BE2C (cell line): Measurements from ENCODE around the gene SYNM.
"Not testable (repeated sequence)": the region's sequence is repeated elsewhere in the genome, so short reads cannot be mapped to it uniquely, and the experiment has no call there.

Source experiments
- DNase-seq: peaks from one replicate; pipeline ENCODE4 v3.0.0-alpha.2; 2020
- H3K27me3 ChIP-seq: fragments of 250-450 bp; sonication (Bioruptor Pico); 2 replicates; pipeline ENCODE4 v1.5.1; 2020; ENCODE audit warnings: mild to moderate bottlenecking
- H3K36me3 ChIP-seq: fragments of 250-450 bp; sonication (Bioruptor Pico); 2 replicates; pipeline ENCODE4 v1.5.1; 2020; ENCODE audit warnings: mild to moderate bottlenecking
- H3K4me1 ChIP-seq: fragments of 250-450 bp; sonication (Bioruptor Pico); 2 replicates; pipeline ENCODE4 v1.5.1; 2020
- H3K4me3 ChIP-seq: 2 replicates; pipeline ENCODE4 v1.5.1; 2011; ENCODE audit warnings: low read depth, low read length
- H3K9me3 ChIP-seq: fragments of 250-450 bp; sonication (Bioruptor Pico); 2 replicates; pipeline ENCODE4 v1.5.1; 2020
- TF ChIP-seq, protein P1 (sequence below): IDR thresholded peaks from 2 replicates; pipeline ENCODE4 v1.5.1; 2012; ENCODE audit warnings: mild to moderate bottlenecking, low read depth, low read length

SYNM gene

DNA sequence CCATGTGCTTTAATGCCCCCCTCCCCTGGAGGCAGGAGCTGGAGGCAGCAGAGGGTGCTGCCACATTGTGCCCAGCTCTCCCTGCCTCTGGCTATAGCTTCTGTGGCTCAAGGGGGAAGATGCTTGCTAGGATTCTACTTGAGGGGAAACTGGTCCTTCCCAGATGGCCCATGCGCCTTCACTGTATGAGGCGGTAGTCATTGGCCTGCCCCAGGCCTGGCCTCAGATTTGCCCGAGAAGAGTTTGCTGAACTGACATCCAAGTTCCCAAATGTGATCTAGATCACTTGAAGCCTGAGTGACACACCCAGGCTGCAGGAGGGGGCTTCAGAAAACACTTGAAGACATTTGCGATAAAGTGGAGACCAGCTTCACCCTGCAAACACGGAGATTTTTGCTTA, 4.1 kb downstream of the SYNM start:
- H3K4me1 ChIP-seq = no peaks in the 10 kb centered on the region
- no peak for DNase-seq

DNA sequence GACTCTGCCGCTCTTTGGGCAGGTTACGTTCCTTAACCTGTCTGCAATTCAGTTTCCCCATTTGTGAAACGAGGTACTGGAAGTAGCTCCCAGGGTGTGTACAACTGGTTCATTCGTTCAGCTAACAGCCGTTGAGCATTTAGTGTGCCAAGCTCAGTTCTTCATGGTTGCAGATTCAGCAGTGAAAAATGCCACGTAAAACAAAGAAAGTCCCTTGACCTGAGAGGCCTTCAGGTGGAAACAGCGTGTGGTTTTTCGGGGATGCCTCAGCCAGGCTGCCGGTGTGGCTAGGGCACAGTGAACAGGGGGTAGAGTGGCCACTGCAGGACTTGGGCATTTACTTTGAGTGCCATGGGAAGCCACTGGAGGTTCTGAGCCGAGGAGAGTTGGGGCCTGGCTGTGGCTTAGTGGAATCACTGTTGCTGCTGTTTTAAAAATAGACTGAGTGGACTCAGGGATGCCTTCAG, 4.7 kb downstream of the SYNM start:
- H3K4me3 ChIP-seq = no peak overlapping the region
- TF ChIP-seq, protein P1, sequence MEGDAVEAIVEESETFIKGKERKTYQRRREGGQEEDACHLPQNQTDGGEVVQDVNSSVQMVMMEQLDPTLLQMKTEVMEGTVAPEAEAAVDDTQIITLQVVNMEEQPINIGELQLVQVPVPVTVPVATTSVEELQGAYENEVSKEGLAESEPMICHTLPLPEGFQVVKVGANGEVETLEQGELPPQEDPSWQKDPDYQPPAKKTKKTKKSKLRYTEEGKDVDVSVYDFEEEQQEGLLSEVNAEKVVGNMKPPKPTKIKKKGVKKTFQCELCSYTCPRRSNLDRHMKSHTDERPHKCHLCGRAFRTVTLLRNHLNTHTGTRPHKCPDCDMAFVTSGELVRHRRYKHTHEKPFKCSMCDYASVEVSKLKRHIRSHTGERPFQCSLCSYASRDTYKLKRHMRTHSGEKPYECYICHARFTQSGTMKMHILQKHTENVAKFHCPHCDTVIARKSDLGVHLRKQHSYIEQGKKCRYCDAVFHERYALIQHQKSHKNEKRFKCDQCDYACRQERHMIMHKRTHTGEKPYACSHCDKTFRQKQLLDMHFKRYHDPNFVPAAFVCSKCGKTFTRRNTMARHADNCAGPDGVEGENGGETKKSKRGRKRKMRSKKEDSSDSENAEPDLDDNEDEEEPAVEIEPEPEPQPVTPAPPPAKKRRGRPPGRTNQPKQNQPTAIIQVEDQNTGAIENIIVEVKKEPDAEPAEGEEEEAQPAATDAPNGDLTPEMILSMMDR = no peak
- DNase-seq = no peak
- peaks cover 22% of the 10 kb centered on the region for H3K36me3 ChIP-seq
- no peaks in the 10 kb centered on the region for H3K4me1 ChIP-seq
- H3K27me3 ChIP-seq = no peaks in the 10 kb centered on the region
- H3K9me3 ChIP-seq = no peaks in the 10 kb centered on the region

More for the DNA sequence above, 4.1 kb downstream of the SYNM start:
- Histone ChIP-seq H3K36me3 (peaks cover 17% of the 10 kb centered on the region), H3K9me3 (no peaks in the 10 kb centered on the region), H3K27me3 (no peaks in the 10 kb centered on the region), H3K4me3 (no peak overlapping the region)
- TF ChIP-seq, protein P1 = no peak

DNA sequence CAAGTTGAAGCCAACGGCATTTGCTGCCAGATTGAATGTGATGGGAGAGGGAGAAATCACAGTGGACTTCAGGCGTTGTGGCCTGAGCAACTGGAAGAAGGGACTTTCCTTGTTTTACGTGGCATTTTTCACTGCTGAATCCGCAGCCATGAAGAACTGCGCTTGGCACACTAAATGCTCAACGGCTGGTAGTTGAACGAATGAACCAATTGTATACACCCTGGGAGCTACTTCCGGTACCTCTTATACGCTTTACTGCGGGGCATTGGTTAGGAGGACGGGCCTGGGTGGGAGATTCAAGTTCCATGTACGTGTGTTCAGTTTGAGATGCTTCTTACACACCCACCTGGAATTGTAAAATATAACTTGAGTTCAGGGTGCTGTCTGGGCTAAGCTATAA, 5.2 kb downstream of the SYNM start:
- H3K4me3 ChIP-seq = no peak overlapping the region
- no peaks in the 10 kb centered on the region for H3K4me1 ChIP-seq
- no peaks in the 10 kb centered on the region for H3K27me3 ChIP-seq
- TF ChIP-seq, protein P1 = no peak
- peaks cover 27% of the 10 kb centered on the region for H3K36me3 ChIP-seq
- H3K9me3 ChIP-seq = no peaks in the 10 kb centered on the region
- no peak for DNase-seq

DNA sequence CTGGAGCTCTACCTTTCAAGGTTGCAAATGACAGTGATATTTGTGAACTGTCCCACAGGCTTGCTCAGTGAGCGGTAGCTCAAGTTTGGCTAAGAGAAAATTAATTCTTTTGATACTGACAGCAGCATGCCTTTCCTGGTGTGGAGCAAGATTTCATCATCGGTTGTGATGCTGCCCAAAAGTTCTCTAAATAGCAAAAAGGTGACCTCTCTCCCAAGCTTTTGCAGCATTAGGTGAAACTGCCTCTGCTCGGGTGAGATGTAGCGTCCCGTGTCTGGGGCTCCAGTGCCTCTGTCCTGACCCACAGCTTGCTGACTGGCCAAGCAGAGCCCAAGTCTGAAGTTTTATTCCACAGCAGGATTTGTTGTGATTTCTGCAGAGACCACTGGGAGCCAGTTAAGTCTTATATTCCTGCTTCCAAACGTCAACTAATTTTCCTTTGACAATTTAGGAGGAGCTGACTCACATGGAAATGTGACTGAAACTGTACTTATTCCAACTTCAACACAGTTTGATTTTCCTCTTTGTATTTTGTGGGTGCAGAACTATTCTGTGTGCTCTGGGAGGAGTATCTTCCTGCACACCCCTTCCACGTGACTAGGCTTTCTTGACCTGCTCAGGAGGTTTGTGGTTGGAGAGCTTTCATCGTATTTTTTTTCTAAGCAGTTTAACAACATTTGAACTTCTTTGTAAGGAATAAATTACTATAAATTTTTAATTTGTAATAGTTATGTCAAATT, 5.9 kb downstream of the SYNM start:
- H3K27me3 ChIP-seq = no peaks in the 10 kb centered on the region
- TF ChIP-seq, protein P1 = no peak
- no peaks in the 10 kb centered on the region for H3K4me1 ChIP-seq
- H3K4me3 ChIP-seq = no peak overlapping the region
- no peak for DNase-seq
- H3K36me3 ChIP-seq = peaks cover 31% of the 10 kb centered on the region
- no peaks in the 10 kb centered on the region for H3K9me3 ChIP-seq

DNA sequence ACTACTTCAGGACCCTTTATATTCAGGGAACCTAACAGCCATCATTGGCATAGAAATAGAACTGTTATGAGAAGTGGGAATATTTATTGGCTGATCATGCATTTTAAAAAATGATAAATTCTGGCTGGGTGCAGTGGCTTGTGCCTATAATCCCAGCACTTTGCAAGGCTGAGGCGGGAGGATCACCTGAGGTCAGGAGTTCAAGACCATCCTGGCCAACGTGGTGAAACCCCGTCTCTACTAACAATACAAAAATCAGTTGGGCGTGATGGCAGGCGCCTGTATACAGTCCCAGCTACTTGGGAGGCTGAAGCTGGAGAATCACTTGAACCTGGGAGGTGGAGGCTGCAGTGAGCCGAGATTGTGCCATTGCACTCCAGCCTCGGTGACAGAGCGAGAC, 6.8 kb downstream of the SYNM start:
- H3K9me3 ChIP-seq, DNase-seq, H3K27me3 ChIP-seq, H3K4me3 ChIP-seq, H3K4me1 ChIP-seq: not testable (repeated sequence)
- H3K36me3 ChIP-seq = peaks cover 40% of the 10 kb centered on the region

DNA sequence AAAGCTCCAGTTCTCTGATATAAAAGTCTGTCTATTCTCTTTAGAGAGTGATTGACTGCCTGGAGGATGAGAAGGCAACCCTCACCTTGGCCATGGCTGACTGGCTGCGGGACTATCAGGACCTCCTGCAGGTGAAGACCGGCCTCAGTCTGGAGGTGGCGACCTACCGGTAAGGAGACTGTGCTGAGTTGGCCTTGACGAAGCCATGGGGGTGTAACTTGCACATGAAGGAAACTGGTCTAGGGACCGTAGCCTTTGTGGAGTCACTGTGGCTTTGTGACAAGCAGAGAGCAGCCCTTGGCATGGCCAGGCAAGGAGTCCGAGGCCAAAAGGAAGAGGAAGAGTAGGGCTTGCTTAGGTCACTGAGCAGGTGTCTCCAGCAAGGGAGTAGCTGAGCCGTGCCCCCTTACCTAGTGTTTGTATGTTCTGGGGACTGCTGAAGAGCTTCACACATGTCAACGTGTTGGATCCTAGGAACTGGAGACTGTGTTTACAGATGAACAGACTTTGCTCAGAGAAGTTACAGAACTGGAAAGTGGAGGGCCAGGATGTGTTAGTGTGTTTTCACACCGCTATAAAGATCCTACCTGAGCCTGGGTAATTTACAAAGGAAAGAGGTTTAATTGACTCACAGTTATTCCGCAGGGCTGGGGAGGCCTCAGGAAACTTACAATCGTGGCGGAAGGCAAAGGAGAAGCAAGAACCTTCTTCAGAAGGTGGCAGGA, 8.8 kb downstream of the SYNM start:
- DNase-seq = no peak
- H3K36me3 ChIP-seq = peaks cover 55% of the 10 kb centered on the region
- no peaks in the 10 kb centered on the region for H3K27me3 ChIP-seq
- TF ChIP-seq, protein P1 = no peak
- H3K4me3 ChIP-seq = no peak overlapping the region
- no peaks in the 10 kb centered on the region for H3K9me3 ChIP-seq
- no peaks in the 10 kb centered on the region for H3K4me1 ChIP-seq
